ENCODE results near the gene CCDC9B.

Gene CCDC9B

DNA sequence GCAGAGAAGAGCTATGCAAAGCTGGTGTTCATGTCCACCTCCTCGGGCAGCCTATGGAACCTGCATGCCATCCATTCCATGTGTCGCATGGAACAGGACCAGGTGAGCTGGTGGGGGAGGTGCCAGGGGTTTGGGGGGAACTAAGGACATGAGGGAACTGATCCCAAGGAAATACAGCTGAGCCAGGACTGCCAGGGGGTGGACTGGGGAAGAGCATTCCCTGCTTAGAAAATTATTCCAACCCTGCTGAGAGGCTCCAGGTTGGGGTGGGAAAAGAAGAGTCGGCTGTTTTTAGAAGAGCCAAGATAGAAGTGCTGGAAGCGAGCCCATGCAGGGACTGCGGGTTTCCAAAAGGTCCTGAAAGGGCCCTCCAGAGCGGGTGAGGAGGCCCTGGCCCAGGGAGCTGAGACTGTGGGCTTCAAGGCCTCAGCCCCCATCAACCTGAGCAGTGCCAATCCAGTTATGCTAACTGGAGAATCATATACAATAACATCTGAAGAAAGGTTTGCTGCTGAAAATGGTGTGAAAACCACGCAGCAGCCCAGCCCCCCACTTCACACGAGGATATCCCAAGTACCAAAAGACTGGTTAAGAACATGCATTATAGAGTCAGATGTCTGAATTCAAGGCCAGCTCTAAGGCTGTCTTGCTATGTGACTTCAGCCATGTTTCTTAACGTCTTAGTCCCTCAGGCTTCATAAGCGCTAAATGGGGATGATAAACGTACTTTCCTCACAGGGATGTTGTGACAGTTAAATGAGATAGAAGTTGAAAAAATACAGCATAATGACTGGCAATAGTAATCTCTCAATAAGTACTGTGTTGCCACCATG, 25.1 kb upstream of the CCDC9B start:
- no peak for DNase-seq

DNA sequence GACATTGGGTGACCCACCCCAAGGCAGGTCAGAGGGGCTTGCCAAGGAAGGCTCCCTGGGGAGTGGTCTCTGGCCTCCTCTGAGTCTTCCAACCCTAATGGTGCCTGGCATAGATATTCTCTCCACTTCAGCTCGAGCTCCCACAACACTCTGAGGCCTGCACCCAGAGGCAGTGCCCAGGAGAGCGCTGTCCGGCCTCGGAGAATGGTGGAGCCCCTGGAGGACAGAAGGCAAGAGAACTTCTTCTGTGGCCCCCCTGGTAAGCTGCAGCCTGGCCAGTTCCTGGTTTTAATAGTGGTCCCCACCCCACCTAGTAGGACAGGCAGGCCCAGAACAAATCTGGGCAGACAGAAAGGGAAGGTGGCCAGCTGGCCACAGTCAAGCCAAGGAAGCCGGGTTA, 24.3 kb upstream of the CCDC9B start:
- DNase-seq: no peak

DNA sequence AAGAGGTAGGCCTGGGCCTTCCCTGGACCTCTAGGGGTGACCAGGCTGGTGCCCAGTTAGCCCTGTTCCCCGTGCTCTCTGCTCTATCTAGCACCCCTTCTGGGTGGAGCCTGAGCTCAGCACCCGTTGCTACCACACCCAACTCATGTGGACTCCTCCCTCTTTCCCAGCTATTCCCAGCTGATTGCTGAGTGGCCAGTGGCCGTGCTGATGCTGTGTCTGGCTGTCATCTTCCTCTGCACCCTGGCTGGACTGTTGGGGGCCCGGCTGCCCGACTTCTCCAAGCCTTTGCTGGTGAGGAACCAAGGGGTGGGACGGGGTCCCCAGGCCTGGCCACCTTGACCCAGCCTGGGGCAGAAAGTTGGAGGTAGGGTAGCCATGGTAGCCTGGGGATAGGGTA, 23.5 kb upstream of the CCDC9B start:
- no peak for DNase-seq

DNA sequence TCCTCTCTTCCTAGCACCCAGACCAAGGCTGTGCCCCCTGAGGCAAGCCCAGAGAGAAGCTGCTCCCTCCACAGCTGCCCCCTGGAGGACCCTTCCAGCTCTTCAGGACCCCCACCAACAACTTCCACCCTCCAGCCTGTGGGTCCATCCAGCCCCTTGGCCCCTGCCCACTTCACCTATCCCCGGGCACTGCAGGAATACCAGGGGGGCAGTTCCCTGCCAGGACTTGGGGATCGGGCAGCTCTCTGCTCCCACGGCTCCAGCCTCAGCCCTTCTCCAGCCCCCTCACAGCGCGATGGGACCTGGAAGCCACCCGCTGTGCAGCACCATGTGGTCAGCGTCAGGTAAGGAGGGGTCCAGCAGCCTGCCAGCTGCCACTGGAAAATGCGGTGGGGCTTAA, 22.9 kb upstream of the CCDC9B start:
- no peak for DNase-seq

DNA sequence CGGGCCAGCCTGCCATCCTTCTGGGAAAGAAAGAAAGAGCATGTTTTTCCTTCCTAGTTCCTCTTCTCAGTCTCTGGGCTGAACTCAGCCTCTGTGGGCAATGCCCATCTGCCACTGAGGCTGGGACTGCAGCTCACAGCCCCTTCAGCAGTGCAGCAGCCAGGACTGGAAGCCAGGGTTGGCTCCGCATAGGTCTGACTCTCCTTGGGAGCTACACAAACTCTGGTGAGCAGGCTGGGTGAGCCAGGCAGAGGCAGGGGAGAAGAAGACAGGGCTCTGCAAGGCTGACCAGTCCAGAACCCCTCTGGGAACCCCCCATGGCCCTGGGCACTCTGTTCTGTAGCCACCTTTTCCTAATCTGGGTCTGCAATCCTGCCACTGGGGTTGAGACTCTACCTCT, 20.9 kb upstream of the CCDC9B start:
- no peak for DNase-seq

DNA sequence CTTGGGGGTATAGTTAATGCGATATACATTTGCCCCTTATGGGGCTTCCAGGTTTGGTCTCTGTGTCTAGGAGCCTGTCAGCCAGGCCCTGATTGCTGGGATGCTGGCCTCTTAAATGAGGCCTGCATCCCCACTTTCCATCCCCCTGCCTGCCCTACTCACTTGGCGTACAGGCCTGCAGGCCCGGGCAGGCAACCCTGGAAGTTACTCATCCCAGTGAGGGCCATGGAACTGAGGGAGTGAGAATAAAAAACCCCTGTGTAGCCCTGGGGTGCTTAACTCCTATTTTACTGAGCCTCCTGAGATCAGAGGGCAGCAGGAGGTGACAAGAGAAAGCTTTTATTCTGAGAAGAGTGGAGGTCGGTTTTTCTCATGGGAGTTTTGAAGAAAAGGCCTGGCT, 19.3 kb upstream of the CCDC9B start:
- DNase-seq: no peak

DNA sequence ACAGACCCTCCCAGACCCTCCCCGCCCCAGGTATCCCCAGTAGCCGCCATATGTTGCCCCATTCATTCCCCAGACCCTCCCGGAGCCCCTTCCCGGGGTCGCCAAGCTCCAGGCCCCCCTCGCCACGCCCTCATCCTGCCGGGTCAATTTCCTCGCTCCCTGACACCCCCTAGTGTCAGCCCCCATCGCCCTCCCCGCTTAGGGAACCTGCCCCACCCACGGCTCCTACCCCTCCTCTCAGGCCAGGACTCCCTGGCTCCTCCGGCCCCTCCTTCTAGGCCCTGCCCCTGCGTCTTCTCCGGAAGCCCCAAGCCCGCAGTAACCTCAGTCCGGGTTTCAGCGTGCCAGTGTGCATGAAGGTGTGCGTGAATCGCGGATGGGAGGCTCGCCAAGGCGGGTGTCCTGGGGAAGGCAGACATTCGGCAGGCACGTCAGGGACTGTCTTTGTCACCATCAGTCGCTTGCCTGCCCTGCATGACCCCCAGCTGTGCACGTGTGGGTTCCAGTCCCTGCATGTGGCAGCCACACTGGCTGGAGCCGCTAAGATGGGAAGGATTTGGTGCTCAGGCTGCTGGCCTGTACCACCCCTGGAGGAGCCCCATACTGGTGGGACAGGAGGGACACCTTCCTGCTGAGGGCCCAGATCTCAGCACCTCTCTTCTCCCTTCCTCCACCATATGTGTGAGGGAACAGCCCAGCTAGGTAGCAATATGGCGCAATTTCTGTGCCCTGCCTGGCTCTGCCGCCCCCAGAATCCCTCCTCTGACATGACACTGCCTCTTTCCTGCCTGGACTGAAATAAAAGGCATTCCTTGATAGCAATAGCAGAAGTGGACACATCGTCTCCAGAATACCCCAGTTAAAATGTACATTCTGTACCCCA, 18.0 kb upstream of the CCDC9B start:
- DNase-seq: peak; percentile 18

DNA sequence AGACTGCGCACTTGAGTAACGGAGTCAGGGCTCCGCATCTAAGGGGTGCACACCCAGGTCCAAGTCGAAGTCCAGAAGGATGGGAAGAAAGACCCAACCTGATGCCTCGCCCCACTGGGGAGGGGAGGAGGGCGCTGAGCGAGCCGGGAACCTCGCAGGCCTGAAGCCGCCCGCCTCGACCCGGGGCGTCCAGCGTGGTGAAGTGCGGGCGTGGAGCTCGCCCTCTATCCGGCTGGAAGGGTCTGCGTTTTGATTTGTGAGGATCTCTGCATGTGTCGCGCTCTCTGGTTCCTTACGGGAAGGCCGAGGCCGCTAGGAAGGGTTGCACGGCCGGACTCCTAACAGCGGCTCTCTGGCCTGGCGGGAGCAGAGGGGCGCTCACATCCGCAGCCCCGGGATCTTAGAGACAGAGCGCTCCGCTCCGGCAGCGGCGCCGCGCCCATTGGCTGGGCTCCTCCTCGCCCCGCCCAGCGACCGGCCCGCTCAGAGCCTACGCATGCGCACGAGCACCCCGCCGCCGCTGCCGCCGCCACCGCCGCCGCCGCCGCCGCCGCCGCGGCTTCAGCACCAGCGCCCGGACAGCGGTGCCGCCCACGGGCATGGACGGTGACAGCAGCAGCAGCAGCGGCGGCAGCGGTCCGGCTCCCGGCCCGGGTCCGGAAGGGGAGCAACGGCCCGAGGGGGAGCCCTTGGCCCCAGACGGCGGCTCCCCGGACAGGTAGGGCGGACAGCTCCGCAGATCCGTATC, 17.2 kb upstream of the CCDC9B start, which contains the start of gene DISP2:
TSS of gene DISP2 (plus strand) at position 497 of the 748 bp plus-strand sequence. CDS start at position 600, 103 bp downstream.
- DNase-seq: peak; percentile 76

DNA sequence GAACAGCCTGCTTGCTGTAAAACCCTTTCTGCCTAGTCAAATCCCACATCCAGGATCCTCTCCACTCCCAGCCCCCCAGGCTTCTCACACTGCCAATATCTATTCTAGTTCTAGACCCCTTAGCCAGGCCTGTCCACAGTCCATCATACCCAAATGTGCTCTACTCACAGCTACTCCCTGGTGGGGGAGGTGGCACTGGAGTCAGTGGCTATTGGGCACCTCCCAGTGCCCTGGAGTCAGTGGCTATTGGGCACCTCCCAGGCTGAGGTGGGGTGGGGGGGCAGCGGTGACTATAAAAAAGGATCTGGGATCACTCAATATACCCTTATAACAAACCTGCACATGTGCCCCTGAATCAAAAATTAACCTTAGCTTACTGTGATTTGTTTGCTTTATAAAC, 16.5 kb upstream of the CCDC9B start:
- no peak for DNase-seq

DNA sequence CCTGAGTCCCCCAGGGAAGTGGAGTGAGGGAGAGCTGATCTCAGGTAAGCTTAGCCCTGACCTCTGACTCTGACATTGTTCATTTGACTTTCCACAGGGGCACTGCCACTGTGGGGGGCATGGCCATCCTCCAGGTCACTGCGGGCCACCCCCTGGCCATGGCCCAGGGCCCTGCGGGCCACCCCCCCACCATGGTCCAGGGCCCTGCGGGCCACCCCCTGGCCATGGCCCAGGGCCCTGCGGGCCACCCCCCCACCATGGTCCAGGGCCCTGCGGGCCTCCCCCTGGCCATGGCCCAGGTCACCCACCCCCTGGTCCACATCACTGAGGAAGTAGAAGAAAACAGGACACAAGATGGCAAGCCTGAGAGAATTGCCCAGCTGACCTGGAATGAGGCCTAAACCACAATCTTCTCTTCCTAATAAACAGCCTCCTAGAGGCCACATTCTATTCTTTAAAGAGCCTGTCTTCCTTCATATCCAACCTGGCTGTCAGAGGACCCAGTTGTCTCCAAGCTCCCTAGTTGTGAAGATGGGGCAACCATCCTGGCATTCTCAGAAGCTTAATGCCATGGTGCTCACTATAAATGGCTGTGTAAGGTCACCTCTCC, 15.3 kb upstream of the CCDC9B start:
- no peak for DNase-seq

DNA sequence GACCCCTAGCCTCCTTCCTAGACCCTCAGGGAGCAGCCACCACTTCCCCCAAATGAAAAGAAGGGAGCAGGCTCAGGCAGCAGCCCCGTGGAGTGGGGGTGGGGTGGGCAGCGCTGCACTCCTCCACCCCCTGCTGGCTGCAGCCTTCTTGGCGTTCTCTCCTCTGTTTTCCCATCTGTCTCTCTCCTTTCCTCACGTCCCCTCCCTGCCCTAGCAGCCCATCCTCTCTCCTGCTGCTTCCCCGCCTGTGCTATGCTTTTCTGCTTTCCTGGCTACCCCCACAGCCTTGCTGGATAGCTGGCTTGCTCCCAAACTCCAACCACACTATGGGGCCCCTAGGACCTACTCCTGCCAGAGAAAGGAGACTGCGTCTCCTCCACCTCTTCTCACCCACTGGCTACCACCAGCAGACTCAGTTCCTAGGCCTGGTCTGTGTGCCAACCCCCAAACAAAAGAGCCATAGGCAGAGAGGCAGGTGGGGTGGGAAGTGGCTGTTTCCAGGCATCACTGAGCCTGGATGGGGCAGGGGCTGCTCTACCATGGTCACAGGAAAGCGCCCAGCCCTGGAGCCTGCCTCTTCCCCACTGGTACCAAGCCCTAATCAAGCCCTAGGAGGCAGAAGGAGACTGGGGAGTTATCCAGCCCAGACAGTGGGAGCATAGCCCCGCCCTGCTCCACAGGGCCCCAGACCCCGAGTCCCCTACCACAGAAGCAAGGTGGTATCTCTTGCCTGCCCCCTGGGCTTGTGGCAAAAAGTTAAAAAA, 13.9 kb upstream of the CCDC9B start:
- DNase-seq: peak; percentile 70

DNA sequence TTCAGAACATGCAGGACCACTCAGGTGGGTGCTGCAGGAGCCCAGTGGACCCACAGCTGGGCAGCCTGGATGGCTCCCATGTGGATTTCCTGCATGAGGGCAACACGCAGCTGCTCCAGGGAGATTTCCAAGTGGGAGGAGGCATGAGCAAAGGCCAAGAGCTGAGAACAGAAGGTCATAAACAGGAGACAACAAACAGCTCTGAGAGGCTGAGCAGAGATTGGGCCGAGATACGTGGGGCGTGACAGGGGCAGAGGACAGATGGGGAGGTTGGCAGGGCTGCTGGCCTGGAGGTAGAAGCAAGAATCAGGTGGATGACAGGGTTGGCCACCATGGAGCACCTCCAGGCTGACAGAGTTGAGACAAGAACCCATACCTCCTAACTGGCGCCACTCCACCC, 13.0 kb upstream of the CCDC9B start:
- no peak for DNase-seq

DNA sequence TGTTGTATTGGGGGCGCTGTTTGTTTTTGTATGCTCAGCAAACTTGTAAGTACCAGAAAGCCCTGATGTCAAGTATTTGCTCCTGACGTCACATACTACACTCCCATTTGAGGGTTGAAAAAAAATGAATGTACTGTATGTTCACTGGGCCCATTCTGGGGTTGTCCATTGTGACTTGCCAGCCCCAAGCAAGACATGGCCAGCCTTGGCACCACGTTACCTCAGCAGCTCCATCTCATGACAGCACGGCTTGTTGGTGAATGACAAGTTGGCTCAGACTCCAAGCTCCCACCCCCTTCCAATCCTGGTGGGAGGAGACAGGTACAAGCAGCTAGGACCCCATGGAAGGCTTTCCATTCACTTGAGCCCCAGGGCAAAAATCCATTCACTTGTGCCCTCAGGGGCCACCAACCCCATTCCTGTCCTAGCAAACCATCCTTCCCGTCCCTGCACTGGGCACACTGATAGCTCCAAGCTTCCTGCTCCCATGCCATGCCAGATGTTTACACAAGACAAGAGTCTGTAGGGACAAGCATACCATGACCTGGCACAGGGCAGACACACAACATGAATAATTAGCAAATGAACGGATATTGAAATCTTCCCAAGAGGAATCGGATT, 11.7 kb upstream of the CCDC9B start:
- DNase-seq: no peak

DNA sequence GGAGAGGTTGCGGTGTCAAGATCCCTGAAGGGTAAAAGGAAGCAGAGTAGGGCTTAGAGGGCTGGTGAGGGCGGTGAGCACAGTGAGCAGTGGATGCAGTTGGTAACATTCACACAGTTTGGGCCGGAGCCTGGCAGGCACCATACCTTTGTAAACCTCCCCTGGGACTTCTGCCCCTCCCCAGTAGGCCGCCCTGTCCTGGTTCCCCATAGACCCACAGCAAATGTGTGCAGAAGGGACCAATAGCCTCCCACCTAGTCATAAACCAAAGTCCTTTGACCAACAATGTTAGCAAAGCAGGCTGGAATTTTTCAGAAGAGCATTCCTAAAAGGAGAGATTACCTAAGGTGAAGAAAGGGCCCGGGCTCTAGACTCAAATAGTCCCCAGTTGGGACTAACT, 8.4 kb upstream of the CCDC9B start:
- DNase-seq: no peak

DNA sequence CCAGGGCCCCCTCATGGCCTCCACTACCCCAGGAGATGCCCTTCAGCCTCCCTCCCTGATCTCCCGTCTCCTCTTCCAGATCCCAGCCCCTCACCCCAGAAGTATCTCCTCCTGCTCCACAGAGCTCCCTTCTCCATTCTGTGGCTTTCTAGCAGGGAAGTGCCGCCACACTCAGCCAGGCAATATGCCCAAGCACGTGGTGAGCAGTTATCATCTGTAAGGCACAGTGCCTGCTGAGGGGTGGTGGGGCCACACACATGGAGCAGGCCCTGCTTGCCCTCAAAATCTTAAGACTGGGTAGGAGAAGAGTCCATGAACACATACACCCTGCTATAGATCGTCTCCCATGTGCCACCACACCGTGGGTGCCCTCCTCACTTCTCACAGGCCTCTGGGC, 7.7 kb upstream of the CCDC9B start:
- DNase-seq: no peak

DNA sequence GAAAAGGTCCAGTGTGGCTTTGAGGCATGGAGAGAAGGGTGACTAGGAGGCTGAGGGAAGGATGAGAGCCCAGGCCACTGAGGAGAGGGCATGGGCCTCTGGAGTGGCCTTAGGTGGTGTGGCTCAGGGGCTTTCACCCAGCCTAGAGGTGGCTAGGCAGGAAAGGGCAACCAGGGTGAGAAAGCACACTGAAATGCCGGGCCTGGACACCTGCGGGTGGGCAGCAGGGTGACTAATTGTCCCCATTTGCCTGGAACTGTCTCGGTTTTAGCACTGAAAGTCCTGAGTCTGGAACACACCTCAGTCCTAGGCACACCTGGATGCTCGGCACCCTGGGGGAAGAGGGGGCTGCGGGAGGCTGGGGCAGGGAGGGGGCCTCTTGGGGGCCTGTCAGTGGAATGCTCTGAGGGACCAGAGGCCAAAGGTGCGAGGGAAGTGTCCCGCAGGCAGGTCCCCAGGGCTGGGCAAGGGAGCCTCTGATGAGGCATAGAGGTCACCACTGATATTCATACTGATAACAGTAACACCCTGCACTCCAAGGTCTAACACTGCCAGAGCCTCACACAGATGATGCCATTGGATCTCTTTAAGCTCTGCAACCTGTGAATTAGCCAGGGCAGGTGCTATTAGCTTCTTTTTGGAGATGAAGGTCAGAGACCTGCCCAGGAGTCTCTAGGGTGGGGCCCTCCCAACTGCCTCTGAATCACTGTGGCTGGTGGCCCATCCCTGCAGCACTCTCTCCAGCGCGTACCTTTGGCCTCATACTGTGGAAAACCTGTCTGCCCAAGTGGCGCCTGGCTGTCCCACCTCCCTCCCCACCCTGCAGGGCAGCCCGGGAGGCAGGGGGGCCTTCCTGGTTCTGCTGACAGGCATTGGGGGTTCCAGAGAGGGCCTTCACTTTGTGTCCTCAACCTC, 7.1 kb upstream of the CCDC9B start:
- no peak for DNase-seq

DNA sequence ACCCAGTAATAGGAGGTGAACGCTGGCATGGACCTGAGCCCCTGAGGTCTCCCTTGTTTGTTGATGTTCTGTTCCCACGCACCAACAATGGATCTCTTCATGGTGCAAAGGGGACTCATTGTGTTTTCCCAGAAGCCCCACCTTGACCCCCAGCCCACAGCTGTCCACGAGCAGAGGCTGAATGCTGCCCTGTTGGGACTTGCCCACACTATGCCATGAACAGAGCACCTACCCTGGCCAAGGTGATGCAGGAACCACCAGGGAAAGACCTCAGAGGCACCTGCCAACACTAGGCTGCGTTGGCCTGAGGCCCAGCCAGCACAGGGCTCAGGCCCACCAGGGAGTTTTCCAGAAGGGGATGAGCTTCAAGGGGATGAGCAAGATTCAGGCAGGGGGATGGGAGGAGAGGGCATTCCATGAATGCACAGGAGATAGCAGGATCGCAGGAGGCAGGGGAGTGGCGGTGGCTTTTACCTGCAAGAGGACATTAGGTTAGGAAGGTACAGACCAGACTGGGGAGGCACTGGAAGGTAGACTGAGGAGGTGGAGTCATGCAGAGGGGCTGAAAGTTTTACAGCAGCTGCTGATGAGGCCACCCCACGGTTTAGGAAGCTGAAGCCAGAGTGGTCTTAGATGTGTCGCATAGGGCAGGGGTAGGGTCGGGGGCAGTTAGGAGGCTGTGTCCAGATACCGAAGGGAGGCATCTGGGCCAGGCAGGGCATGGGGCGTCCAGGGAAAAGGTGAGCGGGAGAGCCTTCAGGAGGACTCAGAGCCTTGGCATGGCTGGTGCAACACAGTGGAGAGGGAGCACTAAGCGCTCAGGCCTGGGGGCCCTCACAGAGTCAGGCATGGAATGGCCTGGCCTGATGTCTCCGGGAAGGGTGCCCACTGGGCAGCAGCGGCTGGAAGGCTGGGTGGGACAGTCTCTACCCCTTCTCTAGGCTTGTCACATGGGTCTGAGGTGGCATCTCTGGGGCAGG, 6.1 kb upstream of the CCDC9B start:
- no peak for DNase-seq

DNA sequence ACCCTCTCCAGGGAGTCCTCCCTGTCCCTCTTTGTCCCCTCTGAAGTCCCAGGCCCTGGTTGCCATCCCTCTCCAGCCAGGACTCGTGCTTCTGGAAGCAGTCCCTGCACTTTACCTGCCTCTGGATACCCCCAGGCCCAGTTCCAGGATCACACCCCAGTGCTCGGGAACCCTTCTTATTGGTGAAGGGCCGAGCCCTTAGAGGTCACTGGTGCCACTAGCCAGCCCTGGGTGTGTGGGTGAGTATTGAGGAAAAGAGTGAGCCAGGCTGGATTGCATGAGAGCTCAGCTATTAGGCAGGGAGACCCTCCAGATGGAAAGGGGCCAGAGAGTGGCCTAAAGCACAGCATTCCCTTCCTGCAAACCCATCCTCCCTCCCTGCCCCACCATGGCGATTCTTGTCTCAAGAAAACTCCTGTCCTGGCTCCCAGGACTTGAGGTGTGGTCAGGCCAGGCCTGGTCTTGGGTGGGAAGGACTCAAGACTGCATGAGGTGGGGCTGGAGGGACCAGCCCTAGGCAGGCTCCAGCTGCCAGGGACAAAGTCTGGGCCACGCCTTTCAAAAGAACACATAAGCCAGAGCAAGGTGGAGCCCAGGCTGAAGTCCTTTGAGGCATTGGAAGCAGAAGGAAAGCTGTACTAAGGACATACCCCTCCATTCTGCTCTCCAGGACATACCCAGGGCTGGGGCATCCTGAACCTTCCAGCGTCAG, 5.3 kb upstream of the CCDC9B start:
- no peak for DNase-seq

Measured in fibroblast of skin of back (primary cell).